ENCODE measurements around the gene TM4SF20. TPM values are rescaled to one million over a fixed set of nuclear protein-coding genes. Genes with fewer than 3 reads are reported as not detected.
A peak's percentile ranks its signal among the peaks of the same experiment; 100 is the strongest.

Gene TM4SF20
- total and polyA plus RNA-seq, 12 donors, result not detected

DNA sequence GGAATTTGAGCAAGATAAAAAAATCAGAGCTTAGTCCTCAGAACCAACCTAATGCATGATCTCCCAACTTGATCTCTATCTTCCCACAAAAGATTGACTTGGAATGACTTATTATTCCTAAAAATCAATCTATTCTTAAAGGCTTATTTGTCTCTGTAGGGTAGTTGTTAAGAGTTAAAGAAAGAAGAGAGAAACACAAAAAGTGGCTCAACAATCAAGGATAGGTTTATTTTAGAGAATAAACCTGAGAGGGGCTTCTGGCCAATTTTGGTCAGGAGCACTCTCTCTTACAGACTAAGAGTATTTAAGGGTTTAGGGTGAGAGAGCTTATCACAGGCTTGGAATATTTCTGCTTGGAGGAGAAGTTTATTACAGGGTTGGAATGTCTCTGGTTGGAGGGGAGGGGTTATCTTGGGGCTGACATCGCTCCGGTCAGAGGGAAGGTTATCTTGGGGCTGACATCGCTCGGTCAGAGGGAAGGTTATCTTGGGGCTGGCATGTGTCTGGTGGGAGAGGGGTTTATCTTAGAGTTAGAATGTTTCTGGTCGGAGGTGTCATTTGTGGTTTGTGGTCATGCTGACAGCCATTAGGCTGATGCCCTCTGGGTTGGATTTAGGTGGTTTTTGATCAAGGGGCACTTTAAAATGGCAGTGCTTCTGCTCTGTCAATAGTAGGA, 56.4 kb downstream of the TM4SF20 start:
- intact Hi-C loops (cut with DNase I), result no loop called here
- TF ChIP-seq, protein P1, sequence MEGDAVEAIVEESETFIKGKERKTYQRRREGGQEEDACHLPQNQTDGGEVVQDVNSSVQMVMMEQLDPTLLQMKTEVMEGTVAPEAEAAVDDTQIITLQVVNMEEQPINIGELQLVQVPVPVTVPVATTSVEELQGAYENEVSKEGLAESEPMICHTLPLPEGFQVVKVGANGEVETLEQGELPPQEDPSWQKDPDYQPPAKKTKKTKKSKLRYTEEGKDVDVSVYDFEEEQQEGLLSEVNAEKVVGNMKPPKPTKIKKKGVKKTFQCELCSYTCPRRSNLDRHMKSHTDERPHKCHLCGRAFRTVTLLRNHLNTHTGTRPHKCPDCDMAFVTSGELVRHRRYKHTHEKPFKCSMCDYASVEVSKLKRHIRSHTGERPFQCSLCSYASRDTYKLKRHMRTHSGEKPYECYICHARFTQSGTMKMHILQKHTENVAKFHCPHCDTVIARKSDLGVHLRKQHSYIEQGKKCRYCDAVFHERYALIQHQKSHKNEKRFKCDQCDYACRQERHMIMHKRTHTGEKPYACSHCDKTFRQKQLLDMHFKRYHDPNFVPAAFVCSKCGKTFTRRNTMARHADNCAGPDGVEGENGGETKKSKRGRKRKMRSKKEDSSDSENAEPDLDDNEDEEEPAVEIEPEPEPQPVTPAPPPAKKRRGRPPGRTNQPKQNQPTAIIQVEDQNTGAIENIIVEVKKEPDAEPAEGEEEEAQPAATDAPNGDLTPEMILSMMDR (IDR thresholded peaks at IDR 0.05), result no peak
- no peak for DNase-seq
- no peak overlapping the region for H3K4me3 ChIP-seq
- WGBS, 2 donors, result 50 to 58% methylated on average over 5 of the region's 5 CpGs
- ATAC-seq, result no peak
- peaks cover 0 to 26% (median 17%) of the 10 kb centered on the region in 9 donors for H3K4me1 ChIP-seq
- no peaks in the 10 kb centered on the region for H3K27me3 ChIP-seq
- no peaks in the 10 kb centered on the region for H3K36me3 ChIP-seq
- no peak overlapping the region for H3K27ac ChIP-seq
- H3K9me3 ChIP-seq, result peaks cover 0 to 16% (median 0%) of the 10 kb centered on the region in 11 donors

DNA sequence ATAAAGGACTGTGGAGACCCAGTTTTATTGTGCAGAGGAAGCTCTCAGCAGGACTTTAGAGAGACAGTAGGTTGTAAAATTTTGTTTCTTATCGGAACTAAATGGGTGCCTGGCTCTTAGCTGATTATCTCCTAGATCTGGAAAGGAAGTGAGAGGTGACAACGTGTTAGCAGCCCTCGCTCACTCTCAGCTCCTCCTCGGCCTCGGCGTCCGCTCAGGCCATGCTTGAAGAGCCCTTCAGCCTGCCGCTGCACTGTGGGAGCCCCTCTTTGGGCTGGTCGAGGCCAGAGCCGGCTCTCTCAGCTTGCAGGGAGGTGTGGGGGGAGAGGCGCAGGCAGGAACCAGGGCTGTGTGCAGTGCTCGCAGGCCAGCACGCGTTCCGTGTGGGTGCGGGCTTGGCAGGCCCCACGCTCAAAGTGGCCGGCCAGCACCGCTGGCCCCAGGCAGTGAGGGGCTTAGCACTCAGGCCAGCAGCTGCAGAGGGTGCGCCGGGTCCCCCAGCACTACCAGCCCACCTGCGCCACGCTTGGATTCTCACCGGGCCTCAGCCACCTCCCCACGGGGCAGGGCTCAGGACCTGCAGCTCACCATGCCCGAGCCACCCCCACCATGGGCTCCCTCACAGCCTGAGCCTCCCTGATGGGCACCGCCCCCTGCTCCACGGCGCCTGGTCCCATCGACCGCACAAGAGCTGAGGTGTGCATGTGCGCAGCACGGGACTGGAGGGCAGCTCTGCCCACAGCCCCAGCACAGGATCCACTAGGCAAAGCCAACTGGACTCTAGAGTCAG, 58.6 kb downstream of the TM4SF20 start:
- peaks cover 0 to 8% (median 5%) of the 10 kb centered on the region in 9 donors for H3K4me1 ChIP-seq
- no peak overlapping the region for H3K27ac ChIP-seq
- H3K36me3 ChIP-seq, result no peaks in the 10 kb centered on the region
- TF ChIP-seq, protein P1 (IDR thresholded peaks at IDR 0.05), result no peak
- DNase-seq, result peak in 1 of 2 donors; percentile 13
- intact Hi-C loops (cut with DNase I), result no loop called here
- no peak overlapping the region for H3K4me3 ChIP-seq
- 91 to 94% methylated on average over 33 of the region's 33 CpGs for WGBS, 2 donors
- peaks cover 0 to 16% (median 0%) of the 10 kb centered on the region in 11 donors for H3K9me3 ChIP-seq
- no peak for ATAC-seq
- H3K27me3 ChIP-seq, result no peaks in the 10 kb centered on the region

DNA sequence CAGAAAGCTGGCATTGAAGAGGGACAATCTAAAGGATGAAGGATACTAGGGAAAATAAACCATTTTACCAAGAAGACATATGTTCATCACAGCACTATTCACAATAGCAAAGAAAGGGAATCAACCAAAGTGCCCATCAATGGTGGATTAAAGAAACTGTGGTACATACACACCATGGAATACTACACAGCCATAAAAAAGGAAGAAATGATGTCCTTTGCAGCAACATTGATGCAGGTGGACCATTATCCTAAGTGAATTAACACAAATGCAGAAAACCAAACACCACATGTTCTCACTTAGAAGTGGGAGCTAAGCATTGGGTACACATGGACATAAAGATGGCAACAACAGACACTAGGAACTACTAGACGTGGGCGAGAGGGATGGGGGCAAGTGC, 61.3 kb downstream of the TM4SF20 start:
- WGBS, 2 donors, result 90 to 96% methylated on average over 2 of the region's 2 CpGs
- Histone ChIP-seq H3K27ac (no peak overlapping the region), H3K27me3 (no peaks in the 10 kb centered on the region), H3K4me3 (no peak overlapping the region), H3K4me1 (no peaks in the 10 kb centered on the region), H3K9me3 (peaks cover 0 to 14% (median 0%) of the 10 kb centered on the region in 11 donors), H3K36me3 (peaks cover 0 to 7% (median 0%) of the 10 kb centered on the region in 9 donors)
- TF ChIP-seq, protein P1 (IDR thresholded peaks at IDR 0.05), result no peak
- intact Hi-C loops (cut with DNase I), result no loop called here
- DNase-seq (no peak), ATAC-seq (no peak)

DNA sequence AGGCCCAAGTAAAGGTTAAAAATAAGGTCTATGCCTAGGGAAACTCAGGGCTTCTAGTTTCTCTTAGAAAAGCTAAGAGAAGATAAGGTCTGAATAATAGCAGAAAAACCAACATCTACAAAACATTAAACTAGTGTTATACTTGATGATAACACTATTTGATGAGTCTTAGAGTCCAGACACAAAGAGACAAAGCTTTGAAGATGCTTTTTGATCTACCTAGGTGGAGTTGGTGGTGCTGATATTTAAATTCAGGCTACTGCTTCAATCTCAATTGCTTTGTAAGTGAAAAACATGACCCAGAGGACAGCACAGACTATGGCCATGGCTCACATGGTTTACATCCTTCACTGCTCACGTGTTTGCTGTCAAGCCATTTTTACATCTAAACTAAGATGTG, 65.8 kb downstream of the TM4SF20 start:
- ATAC-seq (no peak), DNase-seq (no peak)
- H3K27me3 ChIP-seq, result no peaks in the 10 kb centered on the region
- TF ChIP-seq, protein P1 (IDR thresholded peaks at IDR 0.05), result no peak
- intact Hi-C loops (cut with DNase I), result no loop called here
- 85 to 91% methylated on average over 1 of the region's 1 CpG for WGBS, 2 donors
- no peak overlapping the region for H3K4me3 ChIP-seq
- H3K9me3 ChIP-seq, result peaks cover 0 to 3% (median 0%) of the 10 kb centered on the region in 11 donors
- H3K27ac ChIP-seq, result no peak overlapping the region
- peaks cover 0 to 23% (median 0%) of the 10 kb centered on the region in 9 donors for H3K36me3 ChIP-seq
- H3K4me1 ChIP-seq, result no peaks in the 10 kb centered on the region

All from heart right ventricle (tissue), 16 donors.